Measurements from ENCODE around the gene ACER2.

The ACER2 gene

DNA sequence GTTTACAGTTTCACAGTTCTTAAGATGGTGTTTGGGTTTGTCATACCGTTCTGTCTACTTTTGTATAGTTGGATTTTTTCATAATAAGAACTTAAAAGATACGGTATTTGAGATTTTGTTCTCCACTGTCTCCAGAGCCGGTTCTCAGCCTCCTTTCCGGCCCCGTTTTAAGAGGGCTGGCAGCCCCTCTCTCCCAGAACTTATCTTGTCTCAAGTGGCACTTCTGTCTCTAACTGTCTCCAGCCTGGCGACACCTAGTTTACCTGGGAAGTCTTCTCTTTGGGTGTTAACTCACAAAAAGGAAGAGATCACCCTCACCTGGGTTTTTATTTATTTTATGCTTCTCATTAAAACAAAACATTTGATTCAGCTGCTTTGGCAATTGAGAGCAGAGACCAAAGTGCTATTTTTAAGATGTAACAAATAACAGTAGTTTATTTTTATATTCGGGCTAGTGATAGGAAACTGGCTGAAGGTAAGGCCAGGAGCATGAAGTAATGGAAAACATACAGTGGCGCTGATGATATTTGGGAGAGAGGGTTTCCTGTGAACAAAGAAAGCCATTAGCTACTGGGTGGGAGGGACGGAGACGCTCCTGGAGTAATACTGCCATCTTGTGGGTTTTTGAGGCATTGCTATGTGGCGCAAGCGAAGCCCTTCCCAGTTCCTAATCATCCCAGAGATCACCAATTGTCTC is 48.3 kb downstream of the ACER2 start:
- DNase-seq: peak; percentile 55 to 71

DNA sequence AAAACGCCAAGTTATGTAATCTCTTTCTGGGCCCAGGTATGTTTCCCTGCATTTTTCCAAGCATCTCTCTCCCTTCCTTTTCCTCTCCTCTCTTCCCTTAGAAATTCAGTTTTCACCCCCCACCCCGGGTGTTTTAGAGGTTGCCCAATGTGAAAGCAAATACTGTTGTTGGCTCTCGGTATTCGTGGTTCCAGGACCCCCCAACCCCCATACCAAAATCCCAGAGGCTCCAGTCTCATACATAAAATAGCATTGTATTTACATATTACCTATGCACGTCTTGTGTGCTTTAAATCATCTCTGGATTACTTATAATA is 48.8 kb downstream of the ACER2 start:
- no peak for DNase-seq

- DNase-seq: no peak
These were observed 51.4 kb downstream of the ACER2 start for GRCh38 chr9:19460243-19460642.

DNA sequence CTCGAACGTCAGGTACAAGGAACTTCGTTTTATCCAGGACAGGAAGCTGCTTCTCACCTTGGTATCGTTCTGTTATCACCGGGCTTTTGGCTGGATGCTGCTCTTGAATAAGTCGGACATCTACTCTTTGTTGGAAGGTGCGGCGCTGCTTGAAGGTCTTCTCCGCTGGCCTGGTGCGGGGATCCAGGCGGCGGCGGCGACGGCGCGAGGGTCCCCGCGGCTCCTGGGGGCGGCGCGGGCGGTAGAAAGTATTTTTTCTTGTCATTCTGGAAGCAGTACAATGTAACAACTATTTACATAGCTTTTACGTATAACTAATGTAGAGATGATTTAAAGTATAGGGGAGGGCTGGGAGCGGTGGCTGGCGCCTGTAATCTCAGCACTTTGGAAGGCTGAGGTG is 52.3 kb downstream of the ACER2 start:
- no peak for DNase-seq

- no peak for DNase-seq
These were observed 55.4 kb downstream of the ACER2 start for GRCh38 chr9:19464061-19464763.

GRCh38 chr9:19464764-19465585 is 56.2 kb downstream of the ACER2 start:
- DNase-seq: peak; percentile 21 to 80

DNA sequence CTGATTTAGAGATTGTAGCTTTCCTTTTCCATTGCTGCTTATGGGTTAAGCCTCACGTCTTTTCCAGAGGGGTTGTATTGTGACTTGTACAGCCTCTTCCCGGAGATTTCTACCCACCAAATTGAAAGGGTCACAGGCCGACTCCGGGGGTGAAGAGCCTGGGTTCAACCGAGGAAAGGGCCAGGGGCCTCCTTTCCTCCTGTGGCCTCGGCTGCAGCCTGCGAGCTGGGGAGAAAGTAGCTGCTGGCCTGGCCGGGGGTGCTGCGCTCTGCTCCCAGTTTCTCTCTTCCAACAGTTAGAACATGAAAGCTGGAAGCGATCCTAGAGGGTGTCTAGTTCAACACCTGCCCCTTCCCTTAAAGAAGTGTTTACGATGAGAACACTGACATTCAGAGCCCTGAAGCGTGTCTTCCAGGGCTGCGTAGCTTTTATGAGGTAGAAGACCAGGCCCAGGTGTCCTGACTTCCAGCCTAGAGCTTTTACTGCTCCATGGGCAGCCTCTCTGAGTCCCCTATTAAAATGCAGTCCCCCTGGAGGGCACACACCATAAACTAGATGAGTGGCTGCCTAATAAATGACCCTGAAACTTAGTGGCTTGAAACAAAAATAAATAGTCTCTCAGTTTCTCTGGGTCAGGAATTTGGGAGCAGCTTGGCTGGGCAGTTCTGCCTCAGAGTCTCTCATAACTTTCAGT is 56.9 kb downstream of the ACER2 start:
- DNase-seq: no peak

DNA sequence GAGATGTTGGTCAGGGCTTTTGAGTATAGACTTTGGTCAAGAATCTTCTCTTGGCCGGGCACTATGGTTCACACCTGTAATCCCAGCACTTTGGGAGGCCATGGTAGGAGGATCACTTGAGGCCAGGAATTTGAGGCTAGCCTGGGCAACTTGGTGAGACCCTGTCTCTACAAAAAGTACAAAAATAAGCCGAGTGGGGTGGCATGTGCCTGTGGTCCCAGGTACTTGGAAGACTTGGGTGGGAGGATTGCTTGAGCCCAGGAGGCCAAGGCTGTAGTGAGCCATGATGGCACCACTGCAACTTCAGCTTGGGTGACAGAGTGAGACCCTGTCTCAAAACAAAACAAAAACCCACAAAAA is 57.5 kb downstream of the ACER2 start:
- DNase-seq: no peak

- no peak for DNase-seq
These were observed 60.5 kb downstream of the ACER2 start for GRCh38 chr9:19469271-19469670.

DNA sequence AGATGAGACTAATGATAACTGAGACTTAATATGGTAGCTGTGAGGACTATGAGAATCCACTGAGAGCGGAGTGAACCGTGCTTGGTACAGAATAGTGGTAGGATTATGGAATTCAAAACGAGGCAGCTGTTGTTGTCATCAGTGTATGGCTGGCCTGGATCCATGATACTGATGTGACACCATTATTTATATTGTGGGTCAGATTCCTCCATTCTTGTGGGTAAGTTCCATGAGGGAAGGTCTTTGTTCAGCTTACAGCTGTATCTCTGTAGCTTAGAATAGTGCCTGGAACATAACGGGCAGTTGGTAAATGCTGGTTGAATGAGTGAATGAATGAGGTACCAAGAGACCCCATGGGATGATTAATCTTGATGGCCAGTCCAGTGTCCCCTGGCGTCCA is 61.8 kb downstream of the ACER2 start:
- DNase-seq: peak; percentile 31 to 47

- no peak for DNase-seq
These were observed 62.3 kb downstream of the ACER2 start for GRCh38 chr9:19470981-19471650.

DNA sequence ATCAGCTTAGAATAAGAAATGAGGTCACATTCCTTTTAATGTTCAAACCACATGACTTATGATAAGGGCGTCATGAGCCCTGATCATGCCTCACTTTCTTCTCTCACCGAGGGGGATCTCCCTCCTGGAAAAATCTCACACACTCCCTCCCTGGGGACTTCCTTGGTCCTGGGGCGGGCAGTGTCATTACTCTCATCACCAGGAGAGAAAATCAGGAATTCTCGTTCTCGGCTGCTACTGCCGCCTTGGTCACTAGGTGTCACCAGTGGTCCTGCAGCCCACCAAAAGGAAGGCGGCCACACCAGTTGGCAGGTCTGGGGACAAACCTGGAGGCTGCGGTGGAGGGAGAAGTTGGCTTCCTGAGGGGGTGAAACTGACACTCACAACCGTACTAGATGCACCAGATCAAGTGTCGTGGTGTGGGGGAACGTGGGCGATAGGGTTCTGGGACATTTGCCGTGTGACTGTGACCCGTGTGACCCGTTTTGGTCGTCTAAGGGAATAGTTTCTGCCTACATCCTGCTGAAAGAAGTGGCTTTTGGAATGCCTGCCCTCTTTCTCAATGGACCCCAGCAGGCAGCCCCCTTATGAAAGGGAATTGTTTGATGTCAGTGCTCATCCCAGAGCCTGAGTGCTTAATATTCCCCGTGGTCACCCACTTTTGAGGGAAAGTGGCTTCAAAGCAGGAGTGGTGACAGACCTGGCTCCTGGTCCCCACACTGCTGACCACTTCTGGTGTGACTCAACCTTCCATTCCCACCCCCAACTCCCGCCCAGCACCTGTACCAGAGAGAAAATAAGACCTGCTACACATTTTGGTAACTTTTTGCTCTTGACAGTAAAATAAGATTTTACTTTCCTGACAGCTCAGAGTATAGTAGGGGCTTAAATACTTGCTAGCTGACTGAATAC is 63.2 kb downstream of the ACER2 start:
- DNase-seq: peak; percentile 60 to 72

GRCh38 chr9:19473605-19474004 is 64.8 kb downstream of the ACER2 start:
- DNase-seq: no peak

- no peak for DNase-seq
These were observed 71.1 kb downstream of the ACER2 start for GRCh38 chr9:19479874-19480273.

DNA sequence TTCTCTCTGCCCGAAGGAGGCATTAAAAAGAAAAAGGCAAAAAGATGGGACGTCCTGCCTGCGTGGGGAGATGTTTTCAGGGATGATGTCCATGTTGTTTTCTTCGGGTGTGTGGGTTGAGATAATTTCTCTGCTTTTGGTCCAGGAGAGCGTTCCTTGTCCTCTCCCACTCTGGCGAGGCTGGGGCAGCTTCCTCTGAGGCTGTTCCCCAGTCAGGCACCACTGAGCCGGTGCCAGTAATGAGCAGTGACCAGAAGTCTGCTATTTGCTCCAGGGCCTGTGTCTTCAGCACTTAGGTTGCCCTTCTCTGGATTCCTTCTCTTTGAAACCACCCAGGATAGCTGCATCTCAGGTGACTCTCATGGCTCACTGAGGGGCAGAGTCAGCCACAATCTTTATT is 71.5 kb downstream of the ACER2 start:
- DNase-seq: no peak

- peak in 1 of 2 donors; percentile 22 for DNase-seq
These were observed 72.5 kb downstream of the ACER2 start for GRCh38 chr9:19481121-19481870.

GRCh38 chr9:19481971-19482404 is 73.2 kb downstream of the ACER2 start:
- DNase-seq: peak; percentile 78 to 96

GRCh38 chr9:19484699-19485098 is 75.9 kb downstream of the ACER2 start:
- DNase-seq: no peak

GRCh38 chr9:19485193-19485592 is 76.4 kb downstream of the ACER2 start:
- no peak for DNase-seq

DNA sequence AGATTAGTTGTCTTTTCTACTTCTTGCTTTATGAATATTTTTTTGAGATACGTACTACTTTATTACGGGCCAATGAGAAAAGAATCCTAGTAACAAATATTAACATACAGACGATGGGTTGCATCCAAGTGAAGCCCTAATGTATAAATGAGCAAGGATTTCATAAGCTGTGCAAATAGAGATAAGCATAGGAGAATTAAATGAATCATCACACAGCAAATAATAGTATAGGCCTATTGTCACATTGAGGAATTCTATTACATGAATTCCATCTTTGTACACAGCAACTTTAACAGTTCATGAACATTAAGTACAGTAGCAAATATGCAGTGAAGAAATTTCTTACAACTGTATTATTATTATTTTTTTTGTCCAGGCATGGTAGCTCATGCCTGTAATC is 78.0 kb downstream of the ACER2 start:
- no peak for DNase-seq

DNA sequence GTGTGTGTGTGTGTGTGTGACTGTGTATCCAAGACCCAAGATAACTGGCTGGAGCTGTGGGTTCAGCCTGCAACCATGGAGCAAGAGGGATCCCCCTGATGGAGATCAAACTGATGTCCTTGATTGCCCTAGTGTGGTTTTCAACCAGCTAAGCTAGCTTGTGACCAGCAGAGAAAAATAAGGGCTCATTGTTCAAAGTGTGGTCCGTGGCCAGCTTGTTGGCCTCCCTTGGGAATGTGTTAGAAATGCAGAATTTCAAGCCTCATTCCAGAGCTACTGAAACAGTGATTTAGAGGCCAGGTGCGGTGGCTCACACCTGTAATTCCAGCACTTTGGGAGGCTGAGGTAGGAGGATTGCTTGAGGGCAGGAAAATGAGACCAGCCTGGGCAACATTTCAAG is 79.9 kb downstream of the ACER2 start:
- DNase-seq: peak; percentile 79 to 85
